ENCODE measurements around the gene TRAPPC3. TPM values are rescaled to one million over a fixed set of nuclear protein-coding genes. Genes with fewer than 3 reads are reported as not detected.

The TRAPPC3 gene
- total RNA-seq, 1 donor, result 94.6 TPM

DNA sequence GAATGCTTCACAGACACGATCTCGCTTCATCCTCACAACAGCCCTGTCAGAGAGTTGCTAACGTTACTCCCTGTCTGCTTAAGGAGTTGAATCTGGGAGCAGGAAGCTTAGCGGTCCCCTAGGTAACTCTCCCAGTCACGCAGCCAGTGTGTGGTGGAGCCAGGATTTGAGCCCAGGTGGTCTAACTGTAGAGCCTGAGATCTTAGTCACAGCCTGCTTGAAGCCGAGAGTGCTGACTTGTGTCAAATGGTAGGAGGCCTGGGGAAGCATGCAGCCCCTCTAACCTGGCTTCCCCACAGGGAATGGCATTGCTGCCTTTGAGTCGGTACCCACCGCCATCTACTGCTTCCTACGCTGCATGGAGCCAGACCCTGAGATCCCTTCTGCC is 56.5 kb downstream of the TRAPPC3 start:
- H3K4me3 ChIP-seq (ENCODE audit: low read depth, low read length), result no peak overlapping the region
- DNase-seq (ENCODE audit: low read depth), result no peak
- no peak for TF ChIP-seq CTCF (IDR thresholded peaks at IDR 0.05; ENCODE audit: insufficient read depth, low read depth, low read length)

DNA sequence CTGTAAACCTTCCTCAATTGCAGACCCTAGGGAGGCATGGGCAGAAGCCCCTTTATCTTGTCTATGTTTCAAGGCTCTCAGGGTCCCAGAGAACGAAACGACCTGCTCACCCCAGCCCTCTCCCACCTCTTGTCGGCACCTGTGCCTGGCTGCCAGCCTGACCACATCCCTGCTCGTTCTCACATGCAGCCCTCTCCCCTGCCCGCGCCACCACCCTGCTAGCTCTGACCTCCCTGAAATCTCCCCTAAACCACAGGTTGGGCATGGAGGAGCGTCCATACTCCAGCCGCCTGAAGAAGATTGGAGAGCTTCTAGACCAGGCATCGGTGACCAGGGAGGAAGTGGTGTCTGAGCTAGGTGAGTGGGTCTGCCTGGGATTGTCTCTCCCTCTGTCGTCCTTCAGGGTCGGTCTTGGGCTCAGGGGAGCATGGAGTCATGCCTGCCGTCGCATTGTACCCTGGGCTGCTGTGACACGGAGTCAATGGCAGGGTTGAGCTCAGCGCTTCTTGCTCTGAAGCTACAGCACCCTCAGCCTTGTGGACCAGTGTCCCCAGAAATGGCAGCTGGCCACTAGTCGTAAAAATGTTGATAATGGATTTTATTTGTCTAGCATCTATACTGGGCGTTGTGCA is 57.0 kb downstream of the TRAPPC3 start:
- no peak for DNase-seq (ENCODE audit: low read depth)
- no peak for TF ChIP-seq CTCF (IDR thresholded peaks at IDR 0.05; ENCODE audit: insufficient read depth, low read depth, low read length)
- H3K4me3 ChIP-seq (ENCODE audit: low read depth, low read length), result no peak overlapping the region

DNA sequence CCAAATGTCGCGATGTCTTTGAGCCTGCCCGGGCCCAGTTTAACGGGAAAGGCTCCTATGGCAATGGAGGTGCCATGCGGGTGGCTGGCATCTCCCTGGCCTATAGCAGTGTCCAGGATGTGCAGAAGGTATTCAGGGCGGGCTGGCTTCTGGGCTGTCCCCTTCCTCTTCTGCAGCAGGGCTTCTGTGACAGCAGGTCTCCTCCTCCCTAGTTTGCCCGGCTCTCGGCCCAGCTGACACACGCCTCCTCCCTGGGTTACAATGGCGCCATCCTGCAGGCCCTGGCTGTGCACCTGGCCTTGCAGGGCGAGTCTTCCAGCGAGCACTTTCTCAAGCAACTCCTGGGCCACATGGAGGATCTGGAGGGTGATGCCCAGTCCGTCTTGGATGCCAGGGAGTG is 57.6 kb downstream of the TRAPPC3 start:
- no peak overlapping the region for H3K4me3 ChIP-seq (ENCODE audit: low read depth, low read length)
- DNase-seq (ENCODE audit: low read depth), result no peak

DNA sequence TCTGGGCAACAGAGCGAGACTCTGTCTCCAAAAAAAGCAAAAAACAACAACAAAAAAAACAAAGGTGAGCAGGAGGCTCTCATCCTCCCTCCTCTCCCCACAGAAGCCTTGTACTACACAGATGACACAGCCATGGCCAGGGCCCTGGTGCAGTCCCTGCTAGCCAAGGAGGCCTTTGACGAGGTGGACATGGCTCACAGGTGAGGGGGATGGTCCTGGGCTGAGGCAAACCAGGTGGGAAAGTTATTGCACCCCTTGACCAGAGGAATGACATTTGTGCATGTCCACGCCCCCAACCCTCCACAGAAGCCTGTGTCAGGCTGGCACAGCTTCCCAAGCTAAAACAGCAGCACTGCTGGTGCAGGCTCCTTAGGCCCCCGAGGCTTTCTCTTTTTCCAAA is 58.1 kb downstream of the TRAPPC3 start:
- no peak overlapping the region for H3K4me3 ChIP-seq (ENCODE audit: low read depth, low read length)
- no peak for TF ChIP-seq CTCF (IDR thresholded peaks at IDR 0.05; ENCODE audit: insufficient read depth, low read depth, low read length)
- DNase-seq (ENCODE audit: low read depth), result no peak

More for the DNA sequence above, 57.6 kb downstream of the TRAPPC3 start:
- no peak for TF ChIP-seq CTCF (IDR thresholded peaks at IDR 0.05; ENCODE audit: insufficient read depth, low read depth, low read length)

GRCh38 chr1:36089393-36090121 is 59.7 kb downstream of the TRAPPC3 start:
- DNase-seq (ENCODE audit: low read depth), result peak; percentile 82
- H3K4me3 ChIP-seq (ENCODE audit: low read depth, low read length), result peak overlapping the region; percentile 89
- TF ChIP-seq CTCF (IDR thresholded peaks at IDR 0.05; ENCODE audit: insufficient read depth, low read depth, low read length), result no peak

- peak; percentile 93 for TF ChIP-seq CTCF (IDR thresholded peaks at IDR 0.05; ENCODE audit: insufficient read depth, low read depth, low read length)
- H3K4me3 ChIP-seq (ENCODE audit: low read depth, low read length), result peak within 1 kb of the TSS; percentile 89
- peak; percentile 90 for DNase-seq (ENCODE audit: low read depth)
These were observed 60.5 kb downstream of the TRAPPC3 start, which contains the start of gene ADPRS for GRCh38 chr1:36088577-36089392. TSS of gene ADPRS (plus strand) at chr1:36088892. CDS start at chr1:36088905, 13 bp downstream.
